GM18520 (cell line): ENCODE results near the gene USP46.
A peak's percentile ranks its signal among the peaks of the same experiment; 100 is the strongest.

ENCODE experiments used
- ATAC-seq: cut with Tn5 transposase; IDR thresholded peaks from one replicate; pipeline ENCODE4 v1.9.1; 2021; ENCODE audit not compliant: unreplicated experiment

Gene USP46

GRCh38 chr4:52659001-52659721 lies at the start of gene USP46:
Gene USP46, minus strand, starts transcription at chr4:52659301. Its CDS starts 151 bp downstream, at chr4:52659150.
- ATAC-seq: peak; percentile 73

GRCh38 chr4:52704661-52705060 lies 45.6 kb upstream of the USP46 start:
- no peak for ATAC-seq

- ATAC-seq: no peak
Observed at GRCh38 chr4:52704133-52704532, 45.0 kb upstream of the USP46 start.

- ATAC-seq: peak; percentile 93
Observed at GRCh38 chr4:52701207-52701606, 42.1 kb upstream of the USP46 start.

- no peak for ATAC-seq
Observed at GRCh38 chr4:52694936-52695335, 35.8 kb upstream of the USP46 start.

- ATAC-seq: no peak
Observed at GRCh38 chr4:52693492-52693891, 34.4 kb upstream of the USP46 start.

- ATAC-seq: no peak
Observed at GRCh38 chr4:52689096-52689495, 30.0 kb upstream of the USP46 start.

GRCh38 chr4:52687696-52688095 lies 28.6 kb upstream of the USP46 start:
- no peak for ATAC-seq

GRCh38 chr4:52685316-52685715 lies 26.2 kb upstream of the USP46 start:
- ATAC-seq: no peak

- no peak for ATAC-seq
Observed at GRCh38 chr4:52684896-52685295, 25.8 kb upstream of the USP46 start.

GRCh38 chr4:52680381-52680780 lies 21.3 kb upstream of the USP46 start:
- ATAC-seq: no peak

GRCh38 chr4:52676536-52676935 lies 17.4 kb upstream of the USP46 start:
- ATAC-seq: no peak

GRCh38 chr4:52675111-52675510 lies 16.0 kb upstream of the USP46 start:
- ATAC-seq: no peak

- ATAC-seq: no peak
Observed at GRCh38 chr4:52670739-52671138, 11.6 kb upstream of the USP46 start.

- no peak for ATAC-seq
Observed at GRCh38 chr4:52670121-52670520, 11.0 kb upstream of the USP46 start.

GRCh38 chr4:52665592-52665991 lies 6.5 kb upstream of the USP46 start:
- no peak for ATAC-seq

GRCh38 chr4:52664479-52664878 lies 5.4 kb upstream of the USP46 start:
- ATAC-seq: no peak

GRCh38 chr4:52661966-52662690 lies 3.0 kb upstream of the USP46 start:
- no peak for ATAC-seq

- no peak for ATAC-seq
Observed at GRCh38 chr4:52660643-52661042, 1.5 kb upstream of the USP46 start.

GRCh38 chr4:52659722-52660261 lies 691 bp upstream of the USP46 start:
- ATAC-seq: peak; percentile 4

- no peak for ATAC-seq
Observed at GRCh38 chr4:52658641-52659000, 480 bp downstream of the USP46 start.
